DMS79 treated with DMSO at 0.1 percent for 48 hours (cell line): Measurements from ENCODE around the gene NSD1.
"Not testable (repeated sequence)": the region's sequence is repeated elsewhere in the genome, so short reads cannot be mapped to it uniquely, and the experiment has no call there.

Source experiments
- DNase-seq: peaks from one replicate; lab custom pipeline; 2025; lab: John Stamatoyannopoulos, UW

The NSD1 gene

GRCh38 chr5:177330991-177331842 lies 197.6 kb downstream of the NSD1 start:
- no peak for DNase-seq

DNA sequence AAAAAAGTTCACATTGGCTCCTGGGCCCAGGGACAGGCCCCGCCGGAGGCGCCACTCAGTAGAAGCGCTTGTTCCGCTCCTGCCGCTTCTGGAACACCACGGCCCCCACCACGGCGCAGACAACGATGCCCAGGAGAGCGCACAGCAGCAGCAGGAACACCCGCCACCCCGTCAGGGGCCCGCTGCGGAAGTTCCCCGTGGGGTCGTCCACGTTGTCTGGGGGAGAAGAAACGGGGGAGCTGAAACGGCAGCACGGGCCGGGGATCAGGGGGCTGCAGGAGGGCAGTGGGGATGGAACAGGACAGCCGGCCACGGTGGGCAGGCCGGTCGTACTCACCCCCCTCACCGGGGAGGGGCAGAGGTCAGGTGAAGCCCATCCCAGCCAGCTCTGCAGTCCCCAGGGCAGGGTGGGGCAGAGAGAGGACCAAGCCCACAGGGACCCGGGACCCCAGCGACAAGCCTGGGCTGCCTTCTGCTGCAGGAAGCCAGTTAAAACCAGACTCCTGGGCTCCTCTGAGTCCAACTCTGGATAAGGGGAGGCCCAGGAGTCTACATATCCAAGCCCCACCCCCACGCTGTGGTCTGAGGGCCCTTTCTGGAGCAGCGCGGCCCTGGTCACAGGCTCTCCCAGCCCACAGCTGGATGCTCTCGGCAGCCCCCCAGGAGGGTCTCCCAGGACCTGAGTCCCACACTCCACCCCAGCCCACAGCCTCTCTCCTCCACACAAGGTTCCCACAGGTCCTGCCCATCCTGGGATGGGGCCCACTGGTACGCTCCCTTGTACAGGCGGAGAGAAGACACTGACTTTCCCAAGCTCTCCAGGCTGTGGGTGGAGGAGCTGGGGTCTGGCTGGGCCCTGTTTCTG lies 198.7 kb downstream of the NSD1 start:
- DNase-seq, result no peak

- DNase-seq, result no peak
These were observed 199.3 kb downstream of the NSD1 start for GRCh38 chr5:177332896-177333260.

DNA sequence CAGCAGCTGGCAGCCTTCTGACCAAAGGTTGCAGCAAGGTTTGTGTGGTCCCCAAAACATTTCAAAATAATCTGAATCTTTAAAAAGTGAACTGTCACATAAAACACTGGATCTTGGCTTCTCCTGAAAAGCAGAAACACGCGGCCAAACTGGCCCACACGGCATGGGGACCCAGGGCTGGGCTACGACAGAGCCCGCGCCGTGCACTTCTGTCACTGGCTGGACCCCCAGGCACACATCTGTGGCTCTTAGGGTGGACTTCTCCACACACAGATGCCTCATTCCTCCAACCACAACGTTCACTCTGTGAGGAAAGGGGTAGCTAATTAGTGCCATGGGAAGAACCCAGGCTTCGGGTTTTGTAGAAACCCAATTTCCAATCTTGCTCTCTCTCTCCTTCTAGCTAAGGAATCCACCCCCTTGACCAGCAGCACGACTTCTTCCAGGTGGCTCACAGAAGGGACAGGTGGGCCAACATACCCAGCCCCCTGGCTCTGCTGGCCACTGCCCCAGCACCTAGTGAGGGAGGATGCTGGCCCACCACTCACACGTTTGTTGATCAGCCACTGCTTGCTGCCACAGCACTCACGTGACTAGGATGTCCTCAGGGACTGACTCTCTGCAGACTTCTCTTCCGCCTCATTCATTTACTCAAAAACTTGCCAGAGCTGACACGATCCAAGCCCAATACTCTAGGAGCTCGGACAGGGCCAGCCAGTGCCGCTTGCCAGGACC lies 200.0 kb downstream of the NSD1 start:
- DNase-seq, result no peak

DNA sequence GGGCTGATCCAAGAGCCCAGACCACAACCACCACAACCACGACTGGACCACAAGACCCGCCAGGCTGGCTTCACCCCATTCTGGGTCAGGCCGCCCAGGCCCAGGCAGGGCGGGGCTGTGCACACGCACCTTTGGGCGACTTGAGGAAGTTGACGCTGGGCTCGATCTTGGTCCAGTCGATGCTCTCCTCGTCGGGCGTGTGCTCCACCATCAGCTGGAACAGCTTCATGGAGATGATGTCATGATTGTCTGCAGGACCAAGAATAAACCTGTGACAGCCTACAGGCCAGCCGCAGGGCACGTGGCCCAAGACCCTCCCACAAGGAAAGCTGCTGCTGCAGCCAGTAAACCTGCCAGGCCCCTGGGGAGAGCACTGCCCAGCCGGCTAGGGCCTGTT lies 200.6 kb downstream of the NSD1 start:
- DNase-seq, result no peak

DNA sequence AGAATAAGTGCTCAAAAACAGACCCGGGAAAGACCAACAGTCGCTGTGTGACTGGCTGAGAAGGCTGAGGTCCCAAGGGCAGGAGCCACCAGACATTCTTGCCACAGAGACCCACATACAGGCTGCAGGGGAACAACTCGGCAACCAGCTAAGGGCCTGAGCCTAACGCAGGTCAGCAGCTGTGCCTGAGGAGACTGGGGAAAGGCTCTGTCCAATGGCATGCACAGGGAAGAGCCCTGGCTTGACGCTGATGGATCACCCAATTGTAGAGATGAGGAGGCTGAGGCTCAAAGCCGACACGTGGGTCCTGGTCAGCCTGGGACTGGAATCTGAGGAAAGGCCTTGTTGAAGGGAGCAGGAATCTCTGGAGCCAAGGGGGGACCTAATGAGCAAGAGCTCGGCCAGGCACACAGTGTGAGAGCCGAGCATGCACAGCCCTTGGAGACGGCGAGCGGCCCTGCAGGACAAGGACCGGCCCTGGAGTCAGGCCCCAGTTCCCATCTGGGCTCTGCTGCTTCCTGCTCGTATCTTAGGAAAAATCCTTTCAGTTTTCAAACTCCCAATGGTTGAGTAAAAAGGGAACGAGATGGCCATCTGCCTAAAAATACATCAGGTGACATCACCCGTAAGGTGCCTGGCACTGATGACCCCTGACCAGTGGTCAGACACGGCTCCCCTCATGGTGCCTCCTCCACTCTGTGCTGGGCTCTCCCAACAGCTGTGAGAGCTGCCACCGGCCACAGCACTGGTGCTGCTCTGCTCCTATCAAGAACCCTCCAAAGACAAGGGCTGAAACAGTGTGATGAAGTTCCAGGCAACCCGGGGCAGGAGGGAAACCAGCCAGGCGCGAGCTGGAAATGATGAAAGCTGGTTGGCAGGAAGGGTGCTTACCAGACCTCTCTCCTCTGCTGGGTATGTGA lies 201.5 kb downstream of the NSD1 start:
- DNase-seq, result no peak

DNA sequence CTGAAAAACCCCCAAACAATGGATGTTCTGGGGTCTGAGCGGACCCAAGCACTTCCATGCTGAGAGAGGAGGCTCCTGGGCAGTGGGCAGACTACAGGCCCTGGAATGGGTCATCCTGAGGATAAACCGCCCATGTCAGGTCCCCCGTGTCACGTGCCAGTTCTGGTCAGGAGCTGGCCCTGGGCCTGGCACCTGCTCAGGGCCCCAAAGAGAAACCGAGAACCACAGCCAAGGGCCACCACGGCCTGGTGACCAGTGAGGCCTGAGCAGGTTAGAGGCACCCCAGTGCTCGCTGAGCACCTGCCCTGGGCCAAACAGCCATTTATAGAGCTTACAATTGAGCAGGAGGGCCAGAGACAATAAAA lies 202.1 kb downstream of the NSD1 start:
- DNase-seq, result no peak

- DNase-seq, result no peak
These were observed 202.5 kb downstream of the NSD1 start for GRCh38 chr5:177336112-177336511.

- no peak for DNase-seq
These were observed 203.3 kb downstream of the NSD1 start for GRCh38 chr5:177336603-177337494.

DNA sequence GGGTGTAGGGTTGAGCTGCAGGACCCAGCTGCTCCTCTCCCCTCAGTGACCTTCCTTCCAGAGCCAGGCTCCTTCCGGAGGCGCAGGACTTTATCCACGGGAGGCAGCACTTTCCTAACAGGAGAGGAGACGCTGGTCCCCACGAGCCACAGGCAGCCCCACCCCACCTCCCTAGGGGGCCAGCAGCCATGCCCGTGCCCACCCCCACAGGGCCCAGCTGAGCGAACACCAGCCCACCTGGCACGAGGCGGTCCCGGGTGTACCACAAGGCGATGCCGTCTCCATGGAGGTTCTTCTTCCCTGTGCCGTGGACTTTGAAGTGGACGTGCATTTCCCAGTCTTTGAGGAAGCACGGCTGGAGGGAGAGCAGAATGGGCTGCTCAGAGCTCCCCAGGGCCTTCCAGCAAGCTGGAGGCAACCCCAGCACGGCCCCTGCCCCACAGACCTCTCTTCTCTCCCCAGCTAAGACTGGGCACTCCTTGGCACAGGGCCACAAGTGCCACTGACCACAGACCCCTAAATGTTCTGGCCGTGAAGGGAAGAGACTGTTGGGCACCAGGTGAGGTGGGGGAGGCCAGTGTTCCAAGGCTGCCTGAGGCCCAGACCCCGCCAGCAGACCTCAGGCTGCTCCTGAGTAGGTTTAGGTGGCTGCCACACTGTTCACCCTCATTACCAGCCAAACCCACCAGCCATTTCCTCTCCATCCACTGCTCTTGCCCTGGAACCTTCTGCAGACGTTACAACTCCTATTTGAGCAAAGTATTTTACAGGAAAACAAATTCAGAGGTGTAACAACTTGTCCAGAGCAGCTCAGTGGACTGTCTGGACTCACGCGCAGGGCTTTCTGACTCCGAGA lies 204.9 kb downstream of the NSD1 start:
- no peak for DNase-seq

DNA sequence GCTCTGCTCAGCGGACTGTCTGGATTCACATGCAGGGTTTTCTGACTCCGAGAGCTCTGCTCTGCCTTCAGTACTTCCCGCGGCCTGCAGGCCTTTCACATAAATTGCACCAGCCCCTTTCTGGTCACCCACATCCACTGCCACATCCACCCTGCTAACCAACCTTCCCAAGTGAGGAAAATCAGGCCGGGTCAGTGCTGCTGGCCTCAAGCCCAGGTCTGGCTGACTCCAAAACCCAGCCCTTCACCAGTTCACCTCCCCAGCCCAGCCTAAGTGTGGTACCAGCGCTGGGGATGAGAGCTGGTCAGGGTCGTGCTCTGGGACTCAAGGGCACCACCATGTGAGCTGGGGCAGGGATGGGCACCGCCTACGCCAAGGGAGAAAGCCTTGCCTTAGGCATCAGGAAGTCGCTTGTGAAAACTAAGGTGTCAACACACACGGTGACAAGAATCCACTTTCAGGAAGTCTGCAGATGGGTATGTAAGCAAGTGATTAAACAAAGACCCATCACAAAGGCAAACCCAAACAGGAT lies 205.6 kb downstream of the NSD1 start:
- no peak for DNase-seq

GRCh38 chr5:177343000-177343399 lies 209.4 kb downstream of the NSD1 start:
- not testable (repeated sequence) for DNase-seq

- no peak for DNase-seq
These were observed 210.2 kb downstream of the NSD1 start for GRCh38 chr5:177343777-177344176.

GRCh38 chr5:177344891-177345290 lies 211.3 kb downstream of the NSD1 start:
- DNase-seq, result no peak

- no peak for DNase-seq
These were observed 213.2 kb downstream of the NSD1 start for GRCh38 chr5:177346820-177347219.

DNA sequence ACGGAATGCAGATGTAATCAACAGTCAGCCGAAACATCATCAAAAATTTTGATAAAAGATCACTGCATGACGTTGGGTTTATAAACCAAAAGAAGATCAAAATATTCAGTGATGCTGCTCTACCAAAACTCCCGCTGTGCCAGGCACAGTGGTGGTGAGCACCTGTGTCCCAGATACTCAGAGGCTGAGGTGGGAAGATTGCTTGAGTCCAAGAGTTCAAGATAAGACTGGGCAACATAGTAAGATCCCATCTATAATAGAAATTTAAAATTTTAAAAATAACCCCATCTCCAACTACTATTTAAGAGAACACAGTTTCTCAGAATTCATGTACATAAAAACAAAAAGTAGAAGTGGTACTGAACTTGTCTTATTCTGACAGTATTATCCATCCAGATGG lies 214.1 kb downstream of the NSD1 start:
- DNase-seq, result no peak

GRCh38 chr5:177349362-177349647 lies 215.7 kb downstream of the NSD1 start:
- DNase-seq, result no peak

- no peak for DNase-seq
These were observed 216.2 kb downstream of the NSD1 start for GRCh38 chr5:177349762-177350161.
